ENCODE measurements around the gene SETD1B. TPM values are rescaled to one million over a fixed set of nuclear protein-coding genes. Genes with fewer than 3 reads are reported as not detected.

Gene SETD1B
- total RNA-seq, 1 donor from 2014 or later = 8.0 TPM

DNA sequence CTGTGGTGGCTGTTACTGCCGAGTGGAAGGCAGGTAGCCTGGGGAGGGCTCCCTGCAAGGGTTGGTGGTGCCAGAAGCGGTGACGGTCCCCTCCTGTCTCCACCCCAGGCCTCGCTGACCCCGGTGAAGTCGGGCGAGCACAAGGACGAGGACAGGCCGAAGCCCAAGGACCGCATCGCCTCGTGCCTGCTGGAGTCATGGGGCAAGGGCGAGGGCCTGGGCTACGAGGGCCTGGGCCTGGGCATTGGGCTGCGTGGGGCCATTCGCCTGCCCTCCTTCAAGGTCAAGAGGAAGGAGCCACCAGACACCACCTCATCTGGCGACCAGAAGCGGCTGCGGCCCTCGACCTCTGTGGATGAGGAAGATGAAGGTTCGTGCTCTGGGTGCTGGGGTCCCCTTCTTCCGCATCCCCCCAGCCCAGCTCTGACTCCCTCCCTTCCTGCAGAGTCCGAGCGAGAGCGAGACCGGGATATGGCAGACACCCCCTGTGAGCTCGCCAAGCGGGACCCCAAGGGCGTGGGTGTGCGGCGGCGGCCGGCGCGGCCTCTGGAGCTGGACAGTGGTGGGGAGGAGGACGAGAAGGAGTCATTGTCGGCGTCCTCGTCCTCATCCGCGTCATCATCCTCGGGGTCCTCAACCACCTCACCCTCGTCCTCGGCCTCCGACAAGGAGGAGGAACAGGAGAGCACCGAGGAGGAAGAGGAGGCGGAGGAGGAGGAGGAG is 13.3 kb downstream of the SETD1B start:
- intact Hi-C loops (cut with DNase I) = no loop called here
- ATAC-seq (no peak), DNase-seq (ENCODE audit: missing footprints) (no peak)

GRCh38 chr12:121817648-121818043 is 13.8 kb downstream of the SETD1B start:
- intact Hi-C loops (cut with DNase I) = no loop called here
- ATAC-seq (no peak), DNase-seq (ENCODE audit: missing footprints) (no peak)

- no peak for ATAC-seq
Observed at GRCh38 chr12:121819212-121819949, 15.6 kb downstream of the SETD1B start.

DNA sequence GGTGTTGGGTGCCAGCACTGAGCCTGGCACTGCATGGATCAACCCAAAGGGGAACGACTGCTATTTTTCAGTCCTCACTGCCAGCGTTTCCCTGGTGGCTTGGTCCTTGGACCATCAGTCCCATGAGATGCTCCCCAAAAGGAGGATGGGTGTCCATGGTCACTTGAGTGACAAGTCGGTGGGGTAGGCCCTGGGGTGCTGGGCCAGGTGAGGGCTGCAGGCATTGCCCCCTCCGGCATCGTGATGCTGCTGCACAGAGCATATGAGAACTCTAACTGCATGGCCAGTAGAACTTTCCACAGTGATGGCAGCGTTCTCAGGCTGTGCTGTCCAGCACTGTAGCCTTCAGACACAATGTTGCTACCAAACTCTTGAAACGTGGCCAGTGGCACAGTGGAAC is 16.2 kb downstream of the SETD1B start:
- intact Hi-C loops (cut with DNase I) = no loop called here

More at GRCh38 chr12:121819212-121819949, 15.6 kb downstream of the SETD1B start:
- intact Hi-C loops (cut with DNase I) = no loop called here
- no peak for DNase-seq (ENCODE audit: missing footprints)

DNA sequence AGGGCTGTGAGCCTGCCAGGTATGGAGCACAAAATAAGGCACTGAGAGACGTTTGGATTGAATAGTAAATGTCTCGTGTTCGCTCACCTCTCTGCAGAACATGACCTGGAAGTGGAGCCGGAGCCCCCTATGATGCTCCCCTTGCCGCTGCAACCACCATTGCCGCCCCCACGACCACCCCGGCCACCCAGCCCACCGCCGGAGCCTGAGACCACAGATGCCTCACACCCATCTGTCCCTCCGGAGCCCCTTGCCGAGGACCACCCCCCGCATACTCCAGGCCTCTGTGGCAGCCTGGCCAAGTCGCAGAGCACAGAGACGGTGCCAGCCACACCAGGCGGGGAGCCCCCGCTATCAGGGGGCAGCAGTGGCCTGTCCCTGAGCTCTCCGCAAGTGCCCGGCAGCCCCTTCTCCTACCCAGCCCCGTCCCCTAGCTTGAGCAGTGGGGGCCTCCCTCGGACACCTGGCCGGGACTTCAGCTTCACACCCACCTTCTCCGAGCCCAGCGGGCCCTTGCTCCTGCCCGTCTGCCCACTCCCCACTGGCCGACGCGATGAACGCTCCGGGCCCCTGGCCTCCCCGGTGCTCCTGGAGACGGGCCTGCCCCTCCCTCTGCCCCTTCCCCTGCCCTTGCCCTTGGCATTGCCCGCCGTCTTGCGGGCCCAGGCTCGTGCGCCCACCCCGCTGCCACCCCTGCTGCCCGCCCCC is 18.7 kb downstream of the SETD1B start:
- peak; percentile 28 for DNase-seq (ENCODE audit: missing footprints)
- no peak for ATAC-seq
- intact Hi-C loops (cut with DNase I) = no loop called here

More for the DNA sequence above, 16.2 kb downstream of the SETD1B start:
- ATAC-seq (no peak), DNase-seq (ENCODE audit: missing footprints) (no peak)

DNA sequence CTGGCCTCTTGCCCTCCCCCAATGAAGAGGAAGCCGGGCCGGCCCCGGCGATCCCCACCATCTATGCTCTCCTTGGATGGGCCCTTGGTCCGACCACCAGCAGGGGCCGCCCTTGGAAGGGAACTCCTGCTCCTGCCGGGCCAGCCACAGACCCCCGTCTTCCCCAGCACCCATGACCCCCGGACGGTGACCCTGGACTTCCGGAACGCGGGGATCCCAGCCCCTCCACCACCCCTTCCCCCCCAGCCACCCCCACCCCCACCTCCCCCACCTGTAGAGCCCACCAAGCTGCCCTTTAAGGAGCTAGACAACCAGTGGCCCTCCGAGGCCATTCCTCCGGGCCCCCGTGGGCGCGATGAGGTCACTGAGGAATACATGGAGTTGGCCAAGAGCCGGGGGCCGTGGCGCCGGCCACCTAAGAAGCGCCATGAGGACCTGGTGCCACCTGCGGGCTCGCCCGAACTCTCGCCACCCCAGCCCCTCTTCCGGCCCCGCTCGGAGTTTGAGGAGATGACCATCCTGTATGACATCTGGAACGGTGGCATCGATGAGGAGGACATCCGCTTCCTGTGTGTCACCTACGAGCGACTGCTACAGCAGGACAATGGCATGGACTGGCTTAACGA is 19.4 kb downstream of the SETD1B start:
- peak; percentile 42 for DNase-seq (ENCODE audit: missing footprints)
- no peak for ATAC-seq

GRCh38 chr12:121823727-121824115 is 19.9 kb downstream of the SETD1B start:
- intact Hi-C loops (cut with DNase I) = no loop called here
- ATAC-seq = no peak
- DNase-seq (ENCODE audit: missing footprints) = no peak

More for the DNA sequence above, 19.4 kb downstream of the SETD1B start:
- intact Hi-C loops (cut with DNase I) = no loop called here

GRCh38 chr12:121825041-121825523 is 21.3 kb downstream of the SETD1B start:
- ATAC-seq = no peak
- intact Hi-C loops (cut with DNase I) = no loop called here
- DNase-seq (ENCODE audit: missing footprints) = no peak

DNA sequence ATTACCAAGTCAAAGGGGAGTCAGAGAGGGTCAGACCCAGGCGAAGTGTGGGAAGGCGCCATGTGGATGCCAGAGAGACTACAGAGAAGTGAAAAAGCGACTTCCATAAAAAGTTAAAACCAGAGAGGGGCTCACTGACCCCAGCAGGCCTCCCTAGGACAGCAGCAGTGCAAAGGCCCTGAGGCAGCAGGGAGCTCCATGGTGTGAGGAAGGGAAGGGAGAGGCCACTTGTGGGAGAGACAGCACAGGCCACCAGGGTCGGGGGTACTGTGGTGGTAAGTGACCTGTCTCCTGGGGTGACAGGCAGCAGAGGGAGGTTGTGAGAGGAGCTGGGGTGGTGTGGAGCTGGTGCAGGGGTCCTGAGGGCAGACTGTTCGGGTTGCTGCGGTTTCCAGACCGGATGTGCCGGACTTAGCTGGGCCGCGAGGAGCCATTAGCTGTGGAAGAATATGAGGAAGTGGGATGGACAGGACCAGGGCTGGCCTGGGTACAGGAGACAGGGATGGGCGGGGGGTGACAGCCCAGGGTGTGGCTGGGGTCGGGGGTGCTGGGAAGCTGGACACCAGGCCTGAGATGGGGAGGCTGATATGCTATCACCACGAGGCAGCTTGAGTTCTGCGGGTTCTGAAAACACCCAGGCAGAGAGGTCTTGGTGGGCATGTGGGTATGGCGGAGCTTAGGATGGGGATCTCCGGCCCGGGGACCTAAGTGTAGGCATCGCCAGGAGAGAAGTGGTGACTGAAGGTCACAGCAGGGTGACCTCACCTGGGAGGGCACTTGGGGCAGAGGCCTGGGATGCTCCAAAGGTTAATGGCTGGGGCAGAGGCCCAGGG is 22.7 kb downstream of the SETD1B start:
- DNase-seq (ENCODE audit: missing footprints) = no peak
- intact Hi-C loops (cut with DNase I) = no loop called here
- ATAC-seq = no peak

DNA sequence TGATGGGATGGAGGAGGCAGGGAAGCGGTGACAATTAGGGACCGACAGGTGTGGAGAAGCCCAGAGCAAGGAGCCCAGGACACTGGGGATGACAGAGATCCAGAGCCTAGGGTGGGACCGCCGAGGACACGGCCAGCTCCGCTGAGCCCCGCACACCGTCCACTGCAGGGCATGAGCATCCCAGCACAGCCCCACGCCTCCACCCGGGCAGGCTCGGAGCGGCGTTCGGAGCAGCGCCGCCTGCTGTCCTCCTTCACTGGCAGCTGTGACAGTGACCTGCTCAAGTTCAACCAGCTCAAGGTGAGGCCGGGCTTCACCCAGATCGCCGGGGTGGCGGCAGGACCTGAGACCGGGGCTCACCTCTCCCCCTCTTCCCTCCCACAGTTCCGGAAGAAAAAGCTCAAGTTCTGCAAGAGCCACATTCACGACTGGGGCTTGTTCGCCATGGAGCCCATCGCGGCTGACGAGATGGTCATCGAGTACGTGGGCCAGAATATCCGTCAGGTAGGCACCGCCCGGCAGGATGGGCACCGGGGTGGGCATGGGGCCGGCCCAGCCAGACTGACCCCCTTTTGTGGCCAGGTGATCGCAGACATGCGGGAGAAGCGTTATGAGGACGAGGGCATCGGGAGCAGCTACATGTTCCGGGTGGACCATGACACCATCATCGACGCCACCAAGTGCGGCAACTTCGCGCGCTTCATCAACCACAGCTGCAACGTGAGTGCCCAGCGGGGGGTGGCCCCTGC is 23.7 kb downstream of the SETD1B start:
- intact Hi-C loops (cut with DNase I) = no loop called here
- no peak for DNase-seq (ENCODE audit: missing footprints)
- no peak for ATAC-seq

GRCh38 chr12:121828306-121828705 is 24.5 kb downstream of the SETD1B start:
- no peak for DNase-seq (ENCODE audit: missing footprints)
- intact Hi-C loops (cut with DNase I) = no loop called here
- no peak for ATAC-seq

- ATAC-seq (no peak), DNase-seq (ENCODE audit: missing footprints) (no peak)
- intact Hi-C loops (cut with DNase I) = no loop called here
Observed at GRCh38 chr12:121828826-121829225, 25.0 kb downstream of the SETD1B start.

GRCh38 chr12:121829250-121829918 is 25.6 kb downstream of the SETD1B start:
- intact Hi-C loops (cut with DNase I) = no loop called here
- DNase-seq (ENCODE audit: missing footprints) (no peak), ATAC-seq (no peak)

DNA sequence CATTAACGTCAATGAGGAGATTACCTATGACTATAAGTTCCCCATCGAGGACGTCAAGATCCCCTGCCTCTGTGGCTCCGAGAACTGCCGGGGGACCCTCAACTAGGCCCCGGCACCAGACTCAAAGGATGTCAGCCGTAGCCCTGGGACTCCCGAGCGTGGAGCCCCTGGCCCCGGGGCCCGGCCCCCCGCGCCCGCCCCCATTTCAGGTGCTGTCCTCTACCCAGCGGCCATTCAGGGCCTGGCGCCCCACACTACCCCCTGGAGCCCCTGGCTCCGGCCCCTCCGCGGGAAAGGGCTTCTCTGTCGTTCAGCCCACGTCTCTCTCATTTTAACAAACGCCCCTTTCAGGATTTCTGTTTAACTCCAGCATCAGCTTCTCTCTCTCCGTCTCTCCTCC is 26.3 kb downstream of the SETD1B start:
- intact Hi-C loops (cut with DNase I) = loop anchor here (10.0 kb wide), 1 partner anchor 55 kb away; the partner anchor contains the start of gene PSMD9
- DNase-seq (ENCODE audit: missing footprints) (no peak), ATAC-seq (no peak)

GRCh38 chr12:121830588-121831265 is 26.9 kb downstream of the SETD1B start:
- no peak for ATAC-seq
- intact Hi-C loops (cut with DNase I) = loop anchor here (10.0 kb wide), 1 partner anchor 54 kb away; the partner anchor contains the start of gene PSMD9
- no peak for DNase-seq (ENCODE audit: missing footprints)

DNA sequence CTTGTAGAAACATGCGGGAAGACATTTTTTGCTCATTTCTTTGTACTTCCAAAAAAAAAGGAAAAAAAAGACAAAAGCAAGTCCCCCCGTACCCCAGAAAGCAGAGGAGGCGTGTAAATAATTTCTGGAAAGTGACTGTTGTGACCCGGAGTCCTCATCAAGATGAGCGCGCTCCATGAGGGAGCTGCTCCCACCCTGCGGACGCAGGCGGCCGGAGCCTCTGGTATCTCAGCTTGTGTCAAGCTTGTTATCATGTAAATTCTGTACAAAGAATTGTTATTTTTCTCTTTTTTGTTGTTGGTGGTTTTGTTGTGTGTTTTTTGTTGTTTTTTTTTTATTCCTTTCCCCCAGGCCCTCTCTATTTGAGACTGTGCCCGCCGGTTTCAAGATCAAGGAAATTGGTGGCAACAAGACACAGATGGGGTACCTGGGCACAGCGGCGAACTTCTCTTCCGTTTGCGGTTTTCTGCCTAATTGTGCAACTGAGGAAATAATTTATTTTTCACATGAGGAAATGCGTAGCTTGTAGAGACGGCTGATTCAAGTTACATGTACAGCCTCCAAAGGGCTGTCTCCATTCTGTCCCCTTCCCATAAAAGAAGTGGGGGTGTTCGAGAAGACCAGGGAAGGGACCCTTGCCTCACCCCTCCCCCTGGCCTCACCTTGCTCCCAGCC is 27.9 kb downstream of the SETD1B start:
- ATAC-seq (no peak), DNase-seq (ENCODE audit: missing footprints) (no peak)
- intact Hi-C loops (cut with DNase I) = loop anchor here (10.0 kb wide), 1 partner anchor 53 kb away; the partner anchor contains the start of gene PSMD9
